HG03521 (cell line): Measurements from ENCODE around the gene FAU.

ENCODE experiments used
- ATAC-seq: cut with Tn5 transposase; IDR thresholded peaks from one replicate; pipeline ENCODE4 v1.9.1; 2021; ENCODE audit warnings: mild to moderate bottlenecking, moderate library complexity; ENCODE audit not compliant: unreplicated experiment

Gene FAU

GRCh38 chr11:65109231-65110198, 12.4 kb downstream of the FAU start:
- ATAC-seq: no peak

DNA sequence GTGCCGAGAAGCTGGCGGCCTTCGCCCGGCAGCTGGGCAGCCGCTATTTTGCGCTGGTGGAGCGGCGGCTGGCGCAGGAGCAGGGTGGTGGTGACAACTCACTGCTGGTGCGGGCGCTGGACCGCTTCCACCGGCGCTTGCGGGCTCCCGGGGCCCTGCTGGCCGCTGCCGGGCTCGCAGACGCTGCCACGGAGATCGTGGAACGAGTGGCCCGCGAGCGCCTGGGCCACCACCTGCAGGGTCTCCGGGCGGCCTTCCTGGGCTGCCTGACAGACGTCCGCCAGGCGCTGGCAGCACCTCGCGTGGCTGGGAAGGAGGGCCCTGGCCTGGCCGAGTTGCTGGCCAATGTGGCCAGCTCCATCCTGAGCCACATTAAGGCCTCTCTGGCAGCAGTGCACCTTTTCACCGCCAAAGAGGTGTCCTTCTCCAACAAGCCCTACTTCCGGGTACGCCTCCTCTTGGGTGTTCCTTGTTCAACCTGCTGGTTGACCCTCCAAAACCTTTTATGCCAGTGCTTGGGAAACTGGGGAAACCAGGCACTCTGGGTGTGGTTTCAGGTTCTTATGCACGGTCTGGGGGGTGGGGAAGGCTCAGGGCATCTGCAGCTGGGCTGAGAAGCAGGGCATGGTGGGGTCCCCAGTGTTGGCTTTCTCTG, 13.3 kb downstream of the FAU start:
- ATAC-seq: no peak

- no peak for ATAC-seq
Measured at GRCh38 chr11:65107751-65108468, 14.0 kb downstream of the FAU start.

DNA sequence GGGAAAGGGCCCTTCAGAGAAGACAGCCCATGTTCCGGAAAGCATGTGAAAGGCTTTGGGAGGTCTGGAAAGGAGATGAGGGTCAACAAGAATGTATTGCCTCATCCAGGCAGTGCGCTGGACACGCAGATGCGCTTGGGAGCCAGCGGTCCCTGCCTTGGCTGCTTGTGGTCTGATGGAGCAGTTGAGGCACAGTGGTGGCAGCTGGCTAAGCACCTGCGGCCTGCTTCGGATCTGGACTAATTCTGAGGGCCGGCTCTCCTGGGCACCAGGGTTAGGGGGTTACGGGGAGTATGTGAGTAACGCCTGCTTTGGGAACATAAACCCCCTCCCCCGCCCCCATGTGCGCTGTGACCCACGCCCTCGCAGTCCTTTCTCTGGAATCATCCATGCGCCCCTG, 14.9 kb downstream of the FAU start:
- ATAC-seq: no peak

DNA sequence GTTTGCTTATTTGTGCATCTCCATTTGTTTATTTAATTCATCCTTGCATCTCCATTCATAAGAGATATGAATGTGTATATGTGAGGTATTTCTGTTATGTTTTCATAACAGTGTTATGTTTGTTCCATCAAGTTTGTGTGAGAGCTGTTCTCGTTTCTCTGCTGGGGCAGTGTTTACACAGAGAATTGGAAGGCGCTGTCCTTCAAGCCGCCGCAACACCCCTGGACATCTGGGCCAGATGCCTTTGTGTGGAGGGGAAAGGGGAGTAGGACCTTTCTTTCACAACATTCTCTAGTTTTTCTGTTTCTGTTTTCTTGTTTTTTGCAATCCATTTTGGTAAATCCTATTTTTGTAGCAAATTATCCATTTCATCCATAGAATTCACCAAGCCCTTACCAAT, 17.3 kb downstream of the FAU start:
- no peak for ATAC-seq

DNA sequence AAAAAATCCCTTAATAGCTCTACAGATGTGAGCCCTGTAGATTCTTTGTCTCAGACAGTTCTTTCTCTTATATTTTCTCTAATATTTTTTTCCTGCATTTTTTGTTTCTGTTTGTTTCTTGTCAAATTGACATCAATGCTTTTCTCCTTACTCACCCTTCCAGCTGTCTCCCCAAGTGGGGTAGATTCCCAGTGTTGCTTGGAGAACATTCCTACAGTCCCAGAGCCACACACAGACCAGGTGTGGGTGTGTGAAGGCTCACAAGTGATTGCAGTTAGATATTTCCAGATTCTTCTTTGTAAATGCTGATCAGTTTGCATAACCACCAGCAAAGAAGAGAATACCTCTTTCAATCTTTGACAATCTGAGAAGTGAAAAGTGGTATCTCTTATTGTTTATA, 18.5 kb downstream of the FAU start:
- no peak for ATAC-seq

DNA sequence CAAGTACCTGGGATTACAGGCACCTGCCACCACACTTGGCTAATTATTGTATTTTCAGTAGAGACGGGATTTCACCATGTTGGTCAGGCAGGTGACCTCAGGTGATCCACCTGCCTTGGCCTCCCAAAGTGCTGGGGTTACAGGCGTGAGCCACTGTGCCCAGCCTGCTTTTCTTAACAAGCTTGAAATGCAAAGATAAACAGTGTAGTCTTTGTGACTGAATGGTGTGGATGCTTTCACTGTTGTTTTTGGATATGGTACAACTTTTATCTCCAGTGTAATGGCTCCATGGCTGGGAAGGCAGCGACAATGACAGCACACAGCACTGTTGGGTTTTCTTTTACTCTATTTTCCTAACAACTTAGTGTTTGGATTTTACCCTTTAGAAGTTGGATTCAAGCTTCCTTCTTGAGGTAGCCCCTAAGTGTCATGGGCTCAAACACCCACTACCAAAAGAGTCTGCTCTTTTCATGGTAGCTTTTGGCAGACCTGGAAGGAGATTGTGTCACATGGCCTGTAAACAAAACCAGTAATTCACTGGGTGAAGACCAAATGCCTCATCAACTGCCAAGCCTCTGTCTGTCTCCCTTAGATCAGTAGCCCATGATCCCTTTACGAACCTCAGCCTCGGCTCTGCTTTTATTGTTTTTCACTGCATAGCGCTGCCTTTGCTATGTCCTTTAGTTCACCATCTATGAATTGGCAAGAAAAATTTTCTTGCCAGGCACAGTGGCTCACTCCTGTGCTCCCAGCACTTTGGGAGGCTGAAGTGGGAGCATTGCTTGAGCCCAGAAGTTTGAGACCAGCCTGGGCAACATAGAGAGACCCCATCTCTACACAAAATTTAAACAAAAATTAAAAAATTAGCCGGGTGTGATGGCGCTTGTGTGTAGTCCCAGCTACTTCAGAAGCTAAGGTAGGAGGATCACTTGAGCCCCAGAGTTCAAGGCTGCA, 19.5 kb downstream of the FAU start:
- no peak for ATAC-seq

GRCh38 chr11:65100674-65101350, 21.1 kb downstream of the FAU start:
- ATAC-seq: no peak

- no peak for ATAC-seq
Measured at GRCh38 chr11:65096926-65097325, 25.0 kb downstream of the FAU start.

GRCh38 chr11:65095974-65096806, 25.7 kb downstream of the FAU start, which contains the start of gene VPS51:
Gene VPS51 (plus strand): TSS chr11:65096214. CDS start chr11:65096251, 37 bp downstream.
- ATAC-seq: peak; percentile 70

GRCh38 chr11:65095427-65095826, 26.5 kb downstream of the FAU start:
- ATAC-seq: no peak

DNA sequence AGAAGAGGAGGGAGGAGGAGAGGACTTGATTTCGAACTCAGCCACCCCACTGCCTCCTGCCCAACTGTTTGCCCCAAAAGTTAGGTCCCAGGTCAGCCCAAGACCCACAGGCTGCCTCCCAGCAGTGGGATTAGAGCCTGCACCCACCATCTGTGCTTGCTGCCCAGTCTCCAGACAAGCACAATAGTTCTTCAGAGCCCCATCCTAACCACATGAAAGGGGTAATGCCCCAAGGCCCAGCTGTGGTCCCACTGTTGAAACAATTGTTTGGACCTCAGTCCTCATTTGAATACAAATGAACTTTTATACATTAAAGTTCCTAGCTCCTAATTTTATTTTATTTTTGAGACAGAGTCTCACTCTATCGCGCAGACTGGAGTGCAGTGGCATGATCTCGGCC, 31.3 kb downstream of the FAU start:
- ATAC-seq: no peak

DNA sequence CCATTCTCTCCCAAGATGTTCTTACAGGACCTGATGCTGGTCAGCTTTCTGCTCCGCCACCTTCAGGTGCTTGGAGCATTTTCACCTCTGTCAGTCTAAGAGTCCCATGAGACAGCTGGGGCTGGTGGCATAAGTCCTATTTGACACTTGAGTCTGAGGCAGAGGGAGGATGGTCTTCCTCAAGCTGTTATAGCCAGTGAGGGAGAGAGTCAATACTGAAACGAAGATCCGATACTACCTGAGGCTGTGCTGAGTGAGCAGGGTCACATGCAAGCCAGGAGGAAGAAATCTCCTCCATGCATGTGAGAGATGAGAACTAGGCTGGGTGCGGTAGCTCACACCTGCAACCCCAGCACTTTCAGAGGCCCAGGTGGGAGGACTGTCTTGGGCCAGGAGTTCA, 32.3 kb downstream of the FAU start:
- ATAC-seq: no peak

DNA sequence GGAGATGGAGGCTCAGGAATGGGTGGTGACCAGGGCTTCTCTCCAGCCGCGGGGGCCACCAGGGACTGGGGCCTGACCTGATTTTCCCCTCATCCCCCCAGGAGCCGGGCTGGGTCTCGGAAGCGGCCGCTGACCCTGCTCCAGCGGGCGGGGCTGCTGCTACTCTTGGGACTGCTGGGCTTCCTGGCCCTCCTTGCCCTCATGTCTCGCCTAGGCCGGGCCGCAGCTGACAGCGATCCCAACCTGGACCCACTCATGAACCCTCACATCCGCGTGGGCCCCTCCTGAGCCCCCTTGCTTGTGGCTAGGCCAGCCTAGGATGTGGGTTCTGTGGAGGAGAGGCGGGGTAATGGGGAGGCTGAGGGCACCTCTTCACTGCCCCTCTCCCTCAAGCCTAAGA, 34.1 kb downstream of the FAU start:
- ATAC-seq: no peak

GRCh38 chr11:65087216-65087615, 34.7 kb downstream of the FAU start:
- ATAC-seq: no peak

DNA sequence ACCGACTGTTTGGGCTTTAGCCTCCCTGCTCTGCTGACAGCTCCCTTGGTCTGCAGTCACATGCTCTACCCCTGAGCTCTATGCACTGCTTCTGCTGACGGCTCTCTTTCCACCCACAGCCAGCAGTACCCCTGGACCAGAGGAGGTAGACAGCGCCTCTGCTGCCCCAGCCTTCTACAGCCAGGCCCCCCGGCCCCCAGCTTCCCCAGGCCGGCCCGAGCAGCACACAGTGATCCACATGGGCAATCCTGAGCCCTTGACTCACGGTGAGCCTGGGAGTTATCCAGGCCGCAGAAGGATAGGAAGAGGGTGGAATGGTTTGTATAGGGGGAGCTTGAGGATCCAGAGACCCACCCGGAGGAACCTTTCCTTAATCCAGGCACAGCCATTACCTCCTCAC, 35.1 kb downstream of the FAU start:
- no peak for ATAC-seq

GRCh38 chr11:65085446-65085845, 36.5 kb downstream of the FAU start:
- no peak for ATAC-seq

DNA sequence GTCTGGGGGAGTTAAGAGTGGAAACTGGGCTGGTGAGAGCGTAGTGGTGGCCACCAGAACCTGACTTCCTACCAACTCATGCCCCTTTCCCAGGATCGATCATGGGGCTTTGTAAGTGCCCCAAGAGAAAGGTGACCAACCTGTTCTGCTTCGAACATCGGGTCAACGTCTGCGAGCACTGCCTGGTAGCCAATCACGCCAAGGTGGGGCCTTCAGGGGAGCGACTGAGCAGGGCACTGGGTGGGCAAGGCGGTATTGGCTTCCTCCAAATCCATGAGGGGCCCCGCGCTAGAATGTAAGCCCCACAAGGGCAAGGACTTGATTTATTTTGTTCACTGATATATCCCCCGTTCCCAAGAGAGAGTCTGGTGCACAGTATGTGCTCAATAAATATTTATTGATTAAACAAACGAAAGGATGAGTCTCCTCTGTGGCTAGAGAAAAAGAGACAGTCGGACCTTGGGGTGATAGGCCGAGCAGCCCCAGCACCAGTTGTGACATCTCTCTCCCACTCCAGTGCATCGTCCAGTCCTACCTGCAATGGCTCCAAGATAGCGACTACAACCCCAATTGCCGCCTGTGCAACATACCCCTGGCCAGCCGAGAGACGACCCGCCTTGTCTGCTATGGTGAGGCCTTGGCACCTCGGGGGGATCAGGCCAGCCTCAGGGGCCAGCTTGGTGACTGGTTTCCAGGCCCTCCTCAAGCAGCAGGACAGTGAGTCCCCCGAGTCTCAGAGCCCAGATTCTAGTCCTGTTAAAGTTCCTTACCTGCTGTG, 37.1 kb downstream of the FAU start:
- no peak for ATAC-seq
